VCaP (cell line): Measurements from ENCODE around the gene TMEM14A.

Experiments used
- H3K27ac ChIP-seq: fragments of 450-650 bp; 2 replicates; pipeline ENCODE4 v1.5.1; 2017
- TF ChIP-seq, protein P1 (sequence below): fragments of 450-650 bp; conservative IDR thresholded peaks from 2 replicates; pipeline ENCODE4 v1.5.1; 2017; ENCODE audit warnings: mild to moderate bottlenecking, moderate library complexity

Gene TMEM14A

GRCh38 chr6:52720321-52720720, 49.4 kb downstream of the TMEM14A start:
- H3K27ac ChIP-seq = no peak overlapping the region
- TF ChIP-seq, protein P1, sequence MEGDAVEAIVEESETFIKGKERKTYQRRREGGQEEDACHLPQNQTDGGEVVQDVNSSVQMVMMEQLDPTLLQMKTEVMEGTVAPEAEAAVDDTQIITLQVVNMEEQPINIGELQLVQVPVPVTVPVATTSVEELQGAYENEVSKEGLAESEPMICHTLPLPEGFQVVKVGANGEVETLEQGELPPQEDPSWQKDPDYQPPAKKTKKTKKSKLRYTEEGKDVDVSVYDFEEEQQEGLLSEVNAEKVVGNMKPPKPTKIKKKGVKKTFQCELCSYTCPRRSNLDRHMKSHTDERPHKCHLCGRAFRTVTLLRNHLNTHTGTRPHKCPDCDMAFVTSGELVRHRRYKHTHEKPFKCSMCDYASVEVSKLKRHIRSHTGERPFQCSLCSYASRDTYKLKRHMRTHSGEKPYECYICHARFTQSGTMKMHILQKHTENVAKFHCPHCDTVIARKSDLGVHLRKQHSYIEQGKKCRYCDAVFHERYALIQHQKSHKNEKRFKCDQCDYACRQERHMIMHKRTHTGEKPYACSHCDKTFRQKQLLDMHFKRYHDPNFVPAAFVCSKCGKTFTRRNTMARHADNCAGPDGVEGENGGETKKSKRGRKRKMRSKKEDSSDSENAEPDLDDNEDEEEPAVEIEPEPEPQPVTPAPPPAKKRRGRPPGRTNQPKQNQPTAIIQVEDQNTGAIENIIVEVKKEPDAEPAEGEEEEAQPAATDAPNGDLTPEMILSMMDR = no peak

GRCh38 chr6:52724042-52724405, 53.1 kb downstream of the TMEM14A start:
- no peak overlapping the region for H3K27ac ChIP-seq
- TF ChIP-seq, protein P1 = no peak

GRCh38 chr6:52724406-52725121, 53.7 kb downstream of the TMEM14A start:
- peak overlapping the region; percentile 63 for H3K27ac ChIP-seq
- TF ChIP-seq, protein P1 = peak; percentile 68; the same call in 1 of the 2 replicates

- peak overlapping the region; percentile 63 for H3K27ac ChIP-seq
- TF ChIP-seq, protein P1 = no peak
Measured at GRCh38 chr6:52725143-52725534, 54.2 kb downstream of the TMEM14A start.

DNA sequence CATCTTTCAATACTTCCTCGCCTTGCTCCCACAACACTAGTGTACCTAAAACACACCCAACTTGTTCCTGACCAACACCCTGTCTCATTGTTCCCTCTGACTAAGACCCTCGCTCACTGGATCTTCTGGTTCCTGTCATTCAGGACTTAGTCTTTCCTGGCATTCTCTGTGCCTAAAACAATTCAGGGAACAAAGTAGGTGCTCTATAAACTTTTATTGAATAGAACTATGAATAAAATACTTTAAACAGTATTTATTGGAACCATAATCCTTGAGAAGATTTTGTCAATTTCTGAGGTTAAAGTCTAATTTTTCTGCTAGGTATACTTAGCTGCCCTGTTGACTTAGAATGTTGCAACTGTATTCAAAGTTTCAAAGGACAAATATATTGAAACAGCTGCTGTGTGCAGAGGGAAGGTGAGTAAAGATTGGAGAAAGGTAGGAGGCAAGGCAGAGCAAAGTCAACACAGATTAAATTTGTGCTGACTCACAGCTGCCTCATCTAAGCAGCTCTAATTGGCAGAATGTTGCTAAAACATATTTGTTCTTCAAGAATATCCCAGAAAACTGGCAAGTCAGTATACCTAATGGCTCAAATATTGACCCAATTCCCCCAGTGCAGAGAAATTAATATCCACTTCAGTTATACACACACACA, 54.8 kb downstream of the TMEM14A start:
- peak overlapping the region; percentile 63 for H3K27ac ChIP-seq

DNA sequence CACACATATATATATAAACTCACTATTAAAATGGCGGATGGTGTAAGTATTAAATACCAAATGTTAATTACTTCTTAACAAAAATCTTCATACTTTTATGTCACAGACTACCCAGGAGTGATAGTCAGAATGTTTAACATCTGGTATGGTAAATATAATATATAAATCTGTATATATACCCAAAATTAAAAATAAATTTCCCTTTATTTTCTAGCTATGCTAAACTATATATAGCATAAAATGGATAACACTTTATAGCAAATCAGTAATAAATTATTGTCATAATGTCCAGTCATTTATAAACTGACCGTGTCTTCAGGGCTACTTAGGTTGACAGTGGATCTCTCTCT, 55.3 kb downstream of the TMEM14A start:
- peak overlapping the region; percentile 63; the same call in 1 of the 2 replicates for H3K27ac ChIP-seq
- TF ChIP-seq, protein P1 = no peak

More for the DNA sequence above, 54.8 kb downstream of the TMEM14A start:
- TF ChIP-seq, protein P1 = no peak

GRCh38 chr6:52726741-52727535, 56.0 kb downstream of the TMEM14A start:
- H3K27ac ChIP-seq = peak overlapping the region; percentile 63; the same call in 1 of the 2 replicates
- TF ChIP-seq, protein P1 = no peak
